ENCODE measurements around the gene SF1.

Gene SF1

GRCh38 chr11:64723117-64723906 is 55.0 kb downstream of the SF1 start, which contains the start of gene NRXN2:
TSS of gene NRXN2 (minus strand) at chr11:64723197. CDS start at chr11:64713699, 9,498 bp downstream.
- DNase-seq, result peak; percentile 60

DNA sequence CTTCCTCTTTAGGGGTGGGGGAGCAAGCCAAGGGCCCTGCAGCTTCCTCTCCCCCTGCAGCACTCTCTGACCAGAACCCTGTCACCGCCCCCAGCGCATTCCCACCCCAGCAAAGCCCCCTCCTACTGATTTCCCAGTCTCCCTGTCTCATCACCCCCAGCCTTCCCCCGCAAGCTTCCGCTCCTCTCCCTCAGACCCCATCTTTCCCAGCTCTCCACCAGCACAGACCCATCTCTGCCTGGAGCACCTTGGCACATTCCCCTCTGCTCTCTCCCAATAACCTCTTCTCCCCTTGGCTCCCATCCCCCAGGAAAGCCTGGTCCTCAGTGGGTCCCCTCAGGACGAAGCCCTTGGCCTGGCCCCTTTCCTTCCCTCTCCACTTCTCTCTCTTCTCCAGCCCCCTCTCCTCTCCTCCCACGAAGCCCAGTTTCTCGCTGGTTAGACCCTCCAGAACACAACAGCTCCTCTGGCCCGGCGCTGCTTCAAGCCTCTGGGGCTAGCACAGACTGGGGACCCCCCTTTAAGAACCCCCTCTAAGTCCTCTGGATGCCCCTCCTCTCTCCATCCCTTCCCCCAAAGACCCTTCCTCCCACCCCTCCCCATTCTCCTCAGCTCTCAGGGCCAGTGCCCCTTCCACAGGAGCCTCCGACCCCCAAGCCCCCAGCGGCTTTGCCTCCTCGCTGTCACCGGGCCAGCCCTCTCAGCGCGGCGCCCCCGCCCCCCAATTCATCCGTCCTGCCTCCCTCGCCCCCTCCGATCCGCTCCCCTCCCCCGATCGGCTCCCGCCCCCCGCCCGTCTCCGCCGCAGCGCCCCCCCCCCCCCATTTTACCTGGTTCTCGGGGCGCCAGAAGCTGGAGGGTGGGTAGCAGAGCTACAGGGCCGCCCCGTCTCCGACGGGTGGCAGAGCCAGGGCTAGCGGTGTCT is 55.9 kb downstream of the SF1 start:
- DNase-seq, result no peak

GRCh38 chr11:64721359-64721699 is 57.0 kb downstream of the SF1 start:
- no peak for DNase-seq

- no peak for DNase-seq
These were observed 57.5 kb downstream of the SF1 start for GRCh38 chr11:64720640-64721358.

- no peak for DNase-seq
These were observed 58.2 kb downstream of the SF1 start for GRCh38 chr11:64720167-64720566.

DNA sequence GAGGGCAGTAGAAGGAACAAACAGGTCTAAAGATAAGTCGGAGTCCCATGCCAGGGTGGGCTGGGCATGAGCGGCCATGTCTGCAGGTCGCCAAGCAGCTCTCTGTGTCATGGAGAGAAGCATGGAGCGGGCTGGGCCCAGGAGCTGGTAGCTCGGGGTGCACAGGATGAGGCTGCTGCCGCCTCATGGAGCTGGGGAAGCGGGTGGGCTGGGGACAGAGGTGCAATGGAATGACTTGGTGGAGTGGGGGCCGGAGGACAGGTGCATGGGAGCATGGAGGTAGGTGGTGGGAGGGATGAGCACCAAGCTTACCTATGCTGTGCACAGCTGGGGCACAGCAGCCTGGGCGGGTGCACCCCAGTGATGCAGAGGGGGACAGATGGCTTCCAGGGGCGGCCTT is 58.9 kb downstream of the SF1 start:
- DNase-seq, result no peak

DNA sequence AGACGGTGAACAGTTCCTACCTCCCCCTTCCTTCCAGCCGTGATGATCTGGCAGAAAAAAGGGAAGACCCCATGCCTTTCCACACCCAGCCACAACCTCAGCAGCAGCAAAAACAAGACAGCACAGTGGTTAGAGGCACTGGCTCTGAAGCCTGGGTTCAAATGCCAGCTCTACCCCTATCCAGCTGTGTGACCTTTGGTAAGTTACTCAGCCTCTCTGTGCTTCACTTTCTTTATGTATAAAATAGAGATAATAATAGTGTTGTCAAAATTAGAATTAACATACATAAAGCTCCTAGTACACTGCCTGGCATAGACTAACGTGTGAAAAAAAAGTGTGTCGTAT is 59.6 kb downstream of the SF1 start:
- DNase-seq, result no peak

DNA sequence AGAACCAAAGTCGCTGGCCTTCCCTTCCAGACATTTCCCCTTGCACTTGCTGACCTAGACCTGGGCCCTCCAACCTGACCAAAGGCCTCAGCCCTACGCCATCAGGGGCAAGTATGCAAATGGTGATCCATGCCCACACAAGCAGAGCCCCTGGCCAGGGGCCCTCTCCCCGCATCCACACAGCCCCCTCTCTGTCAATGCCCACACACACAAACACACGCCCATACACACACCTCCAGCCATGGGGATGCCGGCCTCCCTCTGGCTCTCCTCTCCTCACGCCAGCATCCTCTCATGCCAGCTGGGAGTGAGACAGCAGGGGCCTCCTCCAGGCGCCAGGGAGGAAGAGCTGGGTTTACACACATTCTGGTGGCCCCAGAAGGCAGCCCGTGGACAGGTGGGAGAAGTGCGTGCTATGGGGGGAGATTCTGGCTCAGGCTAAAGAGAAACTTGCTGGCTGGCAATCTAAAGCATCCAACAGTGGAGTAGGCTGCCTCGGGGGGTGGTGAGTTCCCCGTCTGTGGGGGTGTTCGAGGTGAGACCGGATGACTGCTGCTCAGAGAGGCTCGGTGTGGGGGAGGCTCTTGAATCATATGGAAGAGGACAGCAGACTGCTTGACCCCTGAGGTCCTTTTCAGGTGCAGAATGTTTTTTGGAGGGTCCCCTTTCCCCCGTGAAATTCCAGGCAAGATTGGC is 60.1 kb downstream of the SF1 start:
- no peak for DNase-seq

- no peak for DNase-seq
These were observed 61.1 kb downstream of the SF1 start for GRCh38 chr11:64717268-64717578.

DNA sequence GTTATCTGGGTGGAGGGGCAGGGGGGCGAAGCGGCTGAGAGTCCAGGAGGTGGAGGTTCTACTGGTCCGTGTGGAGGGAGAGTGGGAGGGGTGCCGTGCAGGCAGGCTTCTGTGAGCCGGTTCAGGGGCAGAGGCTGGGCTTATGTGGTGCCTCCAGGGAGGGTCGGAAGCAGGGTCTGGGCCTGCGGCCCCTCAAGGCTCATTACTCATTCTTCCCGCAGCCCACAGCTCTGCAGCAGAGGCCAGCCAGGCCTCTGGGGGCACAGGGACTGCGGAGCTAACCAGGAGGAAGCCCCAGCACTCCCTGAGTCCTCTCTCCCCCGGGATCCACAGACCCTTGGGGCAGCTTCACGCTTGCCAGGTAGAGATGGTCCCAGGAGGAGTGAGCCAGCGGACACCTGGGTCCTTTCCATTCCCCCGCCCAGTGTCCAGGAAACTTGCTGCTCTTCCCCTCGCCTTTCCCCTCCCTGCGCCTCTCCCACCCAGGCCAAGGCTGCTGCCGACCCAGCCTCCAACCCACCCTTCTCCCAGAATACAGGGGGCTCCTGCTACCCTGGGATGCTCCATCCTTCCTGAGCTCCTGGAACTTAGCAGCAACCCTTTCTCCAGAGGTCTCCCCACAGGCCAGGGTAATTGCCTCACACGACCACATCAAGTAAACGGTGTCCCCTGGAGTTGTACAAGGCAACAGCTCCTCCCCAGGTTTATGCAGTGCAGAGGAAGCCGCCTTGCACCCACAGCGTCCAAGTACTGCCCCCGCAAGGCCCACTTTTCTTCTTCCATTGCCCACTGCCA is 61.7 kb downstream of the SF1 start:
- no peak for DNase-seq

DNA sequence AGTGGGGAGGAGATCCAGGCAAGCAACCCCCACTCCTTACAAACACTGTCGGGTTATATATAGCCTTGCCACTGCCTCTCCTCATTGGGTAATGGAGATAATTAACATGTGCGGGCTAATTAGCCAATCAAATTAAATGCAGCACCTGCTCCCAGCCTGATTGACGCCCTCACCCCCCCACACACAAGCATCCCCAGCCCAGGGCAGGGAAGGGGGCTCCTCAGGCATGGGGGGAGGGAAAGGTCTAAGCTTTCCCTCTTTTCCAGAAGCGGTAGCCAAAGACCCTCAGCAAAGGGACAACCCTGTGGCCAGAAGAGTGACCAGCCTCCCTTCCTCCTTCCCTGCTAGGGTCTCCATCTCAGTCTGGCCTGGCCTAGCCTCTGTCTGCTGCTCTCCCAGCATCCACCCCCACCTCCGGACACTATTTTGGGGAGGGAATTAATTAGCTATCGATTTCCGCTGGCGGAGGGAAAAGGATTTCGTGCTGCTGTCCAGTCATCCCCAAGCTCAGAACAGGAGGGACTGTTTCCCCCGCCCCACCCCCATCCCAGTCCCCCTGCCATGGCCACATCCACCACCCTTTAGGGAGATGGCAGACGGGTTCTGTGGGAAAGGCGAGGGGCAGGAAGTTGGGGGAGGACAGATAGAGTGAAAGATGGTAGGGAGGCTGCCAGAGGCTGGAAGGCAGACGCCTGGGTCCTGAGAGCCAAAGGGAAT is 62.4 kb downstream of the SF1 start:
- DNase-seq, result no peak

GRCh38 chr11:64715110-64715509 is 63.2 kb downstream of the SF1 start:
- no peak for DNase-seq

DNA sequence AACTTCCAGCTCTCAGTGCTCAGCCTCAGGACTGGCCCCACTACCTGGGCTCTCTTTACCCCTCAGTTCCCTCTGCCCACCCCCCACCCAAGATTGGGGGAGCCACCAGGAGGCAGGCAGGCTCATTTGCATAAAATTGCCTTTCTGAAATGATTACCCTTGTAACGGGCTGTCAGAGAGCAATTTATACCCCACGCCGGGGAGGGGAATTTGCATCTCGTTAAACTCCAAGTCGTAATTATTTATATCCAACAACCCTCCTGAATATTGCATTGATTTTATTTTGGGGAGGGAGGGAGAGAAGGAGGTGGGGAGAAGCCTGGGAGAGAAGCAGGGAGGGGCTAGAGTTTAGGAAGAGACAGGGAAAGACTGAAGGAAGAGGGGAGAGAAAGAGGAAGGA is 63.7 kb downstream of the SF1 start:
- no peak for DNase-seq
